ENCODE measurements around the gene SMCHD1.
"Not testable (repeated sequence)": the region's sequence is repeated elsewhere in the genome, so short reads cannot be mapped to it uniquely, and the experiment has no call there.

Gene SMCHD1

GRCh38 chr18:2657788-2658458 is 2.4 kb downstream of the SMCHD1 start:
- DNase-seq (ENCODE audit: low read depth) = no peak

GRCh38 chr18:2660849-2661248 is 5.3 kb downstream of the SMCHD1 start:
- not testable (repeated sequence) for DNase-seq (ENCODE audit: low read depth)

- not testable (repeated sequence) for DNase-seq (ENCODE audit: low read depth)
Observed at GRCh38 chr18:2662288-2662687, 6.8 kb downstream of the SMCHD1 start.

- no peak for DNase-seq (ENCODE audit: low read depth)
Observed at GRCh38 chr18:2662990-2663389, 7.5 kb downstream of the SMCHD1 start.

- no peak for DNase-seq (ENCODE audit: low read depth)
Observed at GRCh38 chr18:2672410-2672809, 16.9 kb downstream of the SMCHD1 start.

- DNase-seq (ENCODE audit: low read depth) = no peak
Observed at GRCh38 chr18:2672872-2673271, 17.3 kb downstream of the SMCHD1 start.

- not testable (repeated sequence) for DNase-seq (ENCODE audit: low read depth)
Observed at GRCh38 chr18:2678933-2679332, 23.4 kb downstream of the SMCHD1 start.

- DNase-seq (ENCODE audit: low read depth) = no peak
Observed at GRCh38 chr18:2680216-2680792, 24.8 kb downstream of the SMCHD1 start.

GRCh38 chr18:2681993-2682603 is 26.6 kb downstream of the SMCHD1 start:
- DNase-seq (ENCODE audit: low read depth) = no peak

GRCh38 chr18:2683055-2683454 is 27.5 kb downstream of the SMCHD1 start:
- no peak for DNase-seq (ENCODE audit: low read depth)

- DNase-seq (ENCODE audit: low read depth) = no peak
Observed at GRCh38 chr18:2686349-2686968, 30.9 kb downstream of the SMCHD1 start.

- no peak for DNase-seq (ENCODE audit: low read depth)
Observed at GRCh38 chr18:2687390-2688001, 32.0 kb downstream of the SMCHD1 start.

GRCh38 chr18:2692508-2692907 is 37.0 kb downstream of the SMCHD1 start:
- DNase-seq (ENCODE audit: low read depth) = no peak

GRCh38 chr18:2697184-2697583 is 41.7 kb downstream of the SMCHD1 start:
- no peak for DNase-seq (ENCODE audit: low read depth)

- no peak for DNase-seq (ENCODE audit: low read depth)
Observed at GRCh38 chr18:2699001-2699400, 43.5 kb downstream of the SMCHD1 start.

GRCh38 chr18:2704541-2704940 is 49.0 kb downstream of the SMCHD1 start:
- no peak for DNase-seq (ENCODE audit: low read depth)

GRCh38 chr18:2706903-2707302 is 51.4 kb downstream of the SMCHD1 start:
- DNase-seq (ENCODE audit: low read depth) = no peak

GRCh38 chr18:2707551-2708168 is 52.1 kb downstream of the SMCHD1 start:
- DNase-seq (ENCODE audit: low read depth) = no peak

- DNase-seq (ENCODE audit: low read depth) = no peak
Observed at GRCh38 chr18:2709316-2709715, 53.8 kb downstream of the SMCHD1 start.

GRCh38 chr18:2714140-2714539 is 58.6 kb downstream of the SMCHD1 start:
- no peak for DNase-seq (ENCODE audit: low read depth)

- DNase-seq (ENCODE audit: low read depth) = no peak
Observed at GRCh38 chr18:2715990-2716389, 60.5 kb downstream of the SMCHD1 start.

All from stimulated activated CD8-positive, alpha-beta memory T cell treated with anti-CD3 and anti-CD28 coated beads, Interleukin-4, amount 100 ng/mL, for 24 hours (primary cell).